Ammon's horn (tissue), 1 donor: ENCODE measurements around the gene AMBP.

ENCODE experiments used
- DNase-seq: peaks from one replicate; pipeline ENCODE4 v3.0.0-alpha.2; 2016; ENCODE audit warnings: low spot score

Gene AMBP

GRCh38 chr9:114072184-114073140, 5.6 kb downstream of the AMBP start:
- DNase-seq: peak; percentile 72

GRCh38 chr9:114071197-114071795, 6.8 kb downstream of the AMBP start:
- DNase-seq: no peak

GRCh38 chr9:114070188-114071103, 7.7 kb downstream of the AMBP start:
- DNase-seq: no peak

GRCh38 chr9:114069476-114070187, 8.5 kb downstream of the AMBP start:
- DNase-seq: no peak

GRCh38 chr9:114065304-114065703, 12.8 kb downstream of the AMBP start:
- DNase-seq: no peak

- no peak for DNase-seq
Observed at GRCh38 chr9:114061830-114062474, 16.1 kb downstream of the AMBP start.

GRCh38 chr9:114061292-114061691, 16.8 kb downstream of the AMBP start:
- DNase-seq: no peak

GRCh38 chr9:114060711-114061110, 17.4 kb downstream of the AMBP start:
- DNase-seq: no peak

GRCh38 chr9:114060070-114060469, 18.0 kb downstream of the AMBP start:
- no peak for DNase-seq

GRCh38 chr9:114059047-114059803, 18.9 kb downstream of the AMBP start:
- peak; percentile 29 for DNase-seq

- no peak for DNase-seq
Observed at GRCh38 chr9:114058688-114059046, 19.4 kb downstream of the AMBP start.

- no peak for DNase-seq
Observed at GRCh38 chr9:114057161-114057885, 20.8 kb downstream of the AMBP start.

GRCh38 chr9:114056527-114056926, 21.6 kb downstream of the AMBP start:
- DNase-seq: no peak

- DNase-seq: no peak
Observed at GRCh38 chr9:114055894-114056293, 22.2 kb downstream of the AMBP start.

- no peak for DNase-seq
Observed at GRCh38 chr9:114055061-114055460, 23.0 kb downstream of the AMBP start.

- DNase-seq: no peak
Observed at GRCh38 chr9:114054191-114054690, 23.9 kb downstream of the AMBP start.

- no peak for DNase-seq
Observed at GRCh38 chr9:114053246-114054005, 24.7 kb downstream of the AMBP start.

- DNase-seq: no peak
Observed at GRCh38 chr9:114051706-114052105, 26.4 kb downstream of the AMBP start.

- no peak for DNase-seq
Observed at GRCh38 chr9:114051281-114051680, 26.8 kb downstream of the AMBP start.
